DMS 273 (cell line): Measurements from ENCODE around the gene PUS3.
"Not testable (repeated sequence)": the region's sequence is repeated elsewhere in the genome, so short reads cannot be mapped to it uniquely, and the experiment has no call there.

Experiments used
- DNase-seq: peaks from one replicate; lab custom pipeline; 2025; ENCODE audit not compliant: unreplicated experiment; lab: John Stamatoyannopoulos, UW

Gene PUS3

DNA sequence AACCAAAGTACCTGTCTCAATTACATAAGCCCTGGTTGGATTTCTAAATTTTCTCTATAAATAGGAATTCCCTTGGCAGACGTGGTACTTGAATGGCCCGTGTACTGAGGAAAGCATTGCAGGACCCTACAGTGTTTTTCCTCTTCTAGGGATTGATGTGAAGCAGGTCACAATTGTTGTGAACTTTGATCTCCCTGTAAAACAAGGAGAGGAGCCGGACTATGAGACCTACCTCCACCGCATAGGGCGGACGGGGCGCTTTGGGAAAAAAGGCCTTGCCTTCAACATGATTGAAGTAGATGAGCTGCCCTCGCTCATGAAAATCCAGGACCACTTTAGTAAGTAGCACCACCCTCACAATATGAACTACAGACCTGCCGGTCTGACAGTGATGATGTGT lies 18.0 kb upstream of the PUS3 start:
- no peak for DNase-seq

DNA sequence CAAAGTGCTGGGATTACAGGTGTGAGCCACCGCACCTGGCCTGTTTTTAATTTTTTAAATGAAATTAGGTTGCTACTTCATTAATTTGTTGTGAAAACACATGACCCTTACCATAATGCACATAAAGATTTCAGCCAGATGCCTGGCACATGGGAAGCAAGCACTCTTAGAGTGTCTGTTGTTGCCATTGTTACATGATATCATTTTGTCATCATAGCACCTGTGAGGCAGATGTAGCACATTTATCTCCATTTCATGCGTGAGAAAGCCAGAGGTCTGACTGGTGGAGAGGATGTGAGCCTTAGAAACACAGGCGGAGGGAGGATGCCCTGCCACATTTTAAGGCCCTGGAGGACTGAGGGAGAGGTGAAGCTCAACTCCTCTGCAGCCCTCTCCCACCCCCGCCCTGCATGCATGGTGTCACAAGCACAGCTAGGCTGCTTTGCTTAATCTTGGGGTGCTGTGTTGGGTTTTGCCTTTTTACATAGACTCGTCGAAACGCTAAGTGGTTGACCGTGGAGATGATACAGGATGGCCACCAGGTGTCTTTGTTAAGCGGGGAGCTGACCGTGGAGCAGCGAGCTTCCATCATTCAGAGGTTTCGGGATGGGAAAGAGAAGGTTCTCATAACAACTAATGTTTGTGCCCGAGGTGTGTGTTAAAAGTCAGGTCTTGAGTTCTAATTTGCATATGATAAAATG lies 15.3 kb upstream of the PUS3 start:
- DNase-seq, result no peak

DNA sequence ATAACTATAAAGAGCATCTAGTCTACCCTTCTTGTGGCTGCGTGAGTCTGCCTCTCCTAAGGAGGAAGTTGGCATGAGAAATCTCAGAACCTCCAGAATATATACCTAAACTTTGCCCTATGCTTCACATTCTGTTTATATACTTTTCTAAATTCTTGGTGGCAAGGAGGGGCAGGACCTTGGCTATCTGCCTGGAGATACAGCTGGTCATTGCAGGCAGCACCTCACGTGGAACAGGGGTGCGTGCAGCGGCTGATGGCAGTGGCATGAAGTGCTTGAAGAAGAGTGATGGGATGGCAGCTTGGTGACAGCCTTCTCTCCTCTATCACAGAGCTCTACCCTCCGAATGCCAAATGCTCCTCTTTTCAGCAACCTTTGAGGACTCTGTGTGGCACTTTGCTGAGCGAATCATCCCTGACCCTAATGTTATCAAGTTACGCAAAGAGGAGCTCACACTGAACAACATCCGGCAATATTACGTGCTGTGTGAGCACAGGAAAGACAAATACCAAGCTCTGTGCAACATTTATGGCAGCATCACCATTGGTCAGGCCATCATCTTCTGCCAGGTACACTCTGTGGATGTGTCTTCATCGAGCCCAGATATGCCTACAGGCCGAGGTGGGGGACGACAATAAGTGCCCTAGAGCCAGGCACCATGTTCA lies 13.8 kb upstream of the PUS3 start:
- DNase-seq, result no peak

DNA sequence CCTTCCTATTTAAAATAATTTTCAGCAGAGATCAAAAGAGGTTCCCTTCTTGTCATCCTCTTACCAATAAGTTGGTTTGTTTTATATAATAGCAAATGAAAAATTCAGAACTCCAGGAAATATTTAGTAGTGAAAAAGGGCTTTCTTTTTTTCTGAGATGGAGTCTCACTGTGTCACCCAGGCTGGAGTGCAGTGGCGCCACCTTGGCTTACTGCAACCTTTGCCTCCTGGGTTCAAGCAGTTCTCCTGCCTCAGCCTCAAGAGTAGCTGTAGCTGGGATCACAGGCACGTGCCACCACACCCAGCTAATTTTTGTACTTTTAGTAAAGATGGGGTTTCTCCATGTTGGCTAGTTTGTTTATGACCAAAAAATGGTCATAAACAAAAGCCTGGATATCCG lies 11.6 kb upstream of the PUS3 start:
- not testable (repeated sequence) for DNase-seq

- no peak for DNase-seq
Observed at GRCh38 chr11:125910226-125910849, 7.3 kb upstream of the PUS3 start.

- DNase-seq, result no peak
Observed at GRCh38 chr11:125904678-125905077, 1.7 kb upstream of the PUS3 start.

GRCh38 chr11:125903711-125904659 lies 979 bp upstream of the PUS3 start, which contains the start of gene DDX25:
TSS of gene DDX25 (plus strand) at chr11:125904508. CDS start at chr11:125904518, 10 bp downstream.
- peak; percentile 45 for DNase-seq

- no peak for DNase-seq
Observed at GRCh38 chr11:125902277-125902926, 604 bp downstream of the PUS3 start.

DNA sequence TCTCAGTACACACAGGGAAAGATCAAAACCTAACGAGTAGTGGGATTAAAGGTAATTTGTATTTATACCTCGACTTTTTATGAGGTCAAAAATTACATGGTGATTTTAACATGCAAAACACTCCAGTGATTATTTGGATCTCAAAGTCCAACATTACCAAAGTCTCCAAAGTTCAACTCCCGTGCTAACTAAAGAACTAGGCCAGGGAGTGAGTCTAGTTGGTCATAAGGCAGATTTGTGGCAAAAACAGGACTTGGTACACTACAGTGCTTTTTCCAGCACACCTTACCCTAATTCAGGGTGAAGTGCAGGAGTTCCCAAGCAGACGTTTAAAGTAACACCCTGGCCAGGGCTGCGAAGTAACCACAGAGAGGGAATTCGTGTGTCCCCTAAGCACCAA lies 1.1 kb downstream of the PUS3 start:
- no peak for DNase-seq

DNA sequence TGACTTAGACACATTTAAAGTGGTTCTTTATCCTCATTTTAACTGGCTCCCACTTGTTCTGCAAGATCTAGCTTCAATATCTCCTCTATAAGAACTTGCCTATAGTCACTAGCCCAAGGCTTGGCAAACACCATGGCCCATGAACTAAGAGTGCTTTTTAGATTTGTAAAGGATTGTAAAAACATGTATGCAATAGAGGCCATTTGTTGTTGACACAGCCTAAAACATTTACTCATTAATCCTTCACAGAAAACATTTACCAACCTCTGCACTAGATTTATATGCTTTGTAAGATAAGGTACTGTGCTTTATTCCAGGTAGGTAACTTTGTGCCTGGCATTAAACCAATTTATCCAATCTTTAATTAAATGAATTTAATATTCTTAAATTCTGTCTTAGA lies 10.0 kb downstream of the PUS3 start:
- no peak for DNase-seq

DNA sequence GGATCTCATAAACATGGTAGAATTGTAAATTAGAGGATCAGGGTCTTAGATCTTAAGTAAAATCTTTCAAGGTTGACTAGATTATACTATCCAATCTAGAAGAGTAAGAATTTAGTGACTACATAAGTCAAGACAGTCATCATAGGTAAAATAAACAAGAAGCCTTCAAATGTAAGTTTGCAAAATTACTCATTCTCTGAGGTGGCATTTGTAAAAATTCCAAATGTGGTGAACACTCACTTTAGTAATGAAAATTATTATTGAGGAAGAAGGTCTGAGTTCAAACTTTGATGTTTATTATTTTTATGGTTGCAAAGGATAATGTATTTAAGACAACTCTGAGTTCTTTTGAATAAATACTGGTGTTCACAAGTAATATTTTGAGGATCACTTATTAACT lies 10.9 kb downstream of the PUS3 start:
- no peak for DNase-seq

DNA sequence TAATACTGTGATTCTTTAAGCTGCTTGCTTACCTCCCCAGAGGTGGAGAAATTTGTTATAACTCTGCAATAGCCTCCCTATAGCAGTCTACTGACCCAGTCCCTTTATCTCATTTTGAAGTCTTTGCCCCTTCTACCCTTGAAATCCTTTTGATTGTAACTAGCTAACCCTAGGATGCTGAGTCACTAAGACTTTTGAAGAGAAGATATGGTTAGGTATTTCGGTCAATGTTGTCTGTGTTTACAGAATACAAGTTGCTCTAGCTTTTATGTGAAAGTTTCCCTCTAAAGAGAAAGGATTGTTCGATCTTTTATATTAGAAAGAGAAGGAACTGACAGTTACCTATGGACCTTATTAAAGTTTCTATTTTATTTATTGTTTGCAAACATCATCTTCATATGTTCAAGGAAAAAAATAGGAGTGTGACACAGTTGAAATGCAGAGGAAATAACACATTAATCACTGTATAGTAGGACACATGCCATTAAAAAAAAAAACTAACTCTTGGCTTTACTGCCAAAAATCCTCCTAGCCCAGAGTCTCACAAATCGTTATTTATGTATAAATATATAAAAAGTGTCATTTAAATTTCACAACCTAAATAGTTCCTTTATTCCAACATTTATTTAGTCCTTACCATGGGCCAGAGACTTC lies 12.4 kb downstream of the PUS3 start:
- DNase-seq, result no peak

GRCh38 chr11:125887373-125888324 lies 15.4 kb downstream of the PUS3 start, which contains the start of gene HYLS1:
TSS of gene HYLS1 (plus strand) at chr11:125887668. CDS start at chr11:125899369, 11,701 bp downstream.
- peak; percentile 86 for DNase-seq

- DNase-seq, result no peak
Observed at GRCh38 chr11:125886997-125887372, 16.0 kb downstream of the PUS3 start.

DNA sequence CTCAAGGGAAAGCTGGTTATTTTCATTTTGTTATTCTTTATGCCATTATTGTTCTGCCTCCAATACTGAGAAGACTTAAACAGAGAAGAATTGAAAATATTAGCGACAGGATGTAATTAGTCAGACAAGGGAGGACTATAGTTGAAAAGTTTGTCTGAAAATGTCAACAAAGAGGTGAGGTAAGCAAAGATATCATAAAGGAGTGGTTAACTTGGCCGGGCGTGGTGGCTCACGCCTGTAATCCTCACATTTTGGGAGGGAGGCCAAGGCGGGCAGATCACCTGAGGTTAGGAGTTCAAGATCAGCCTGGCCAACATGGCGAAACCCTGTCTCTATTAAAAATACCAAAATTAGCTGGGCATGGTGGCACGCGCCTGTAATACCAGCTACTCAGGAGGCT lies 19.6 kb downstream of the PUS3 start:
- no peak for DNase-seq

DNA sequence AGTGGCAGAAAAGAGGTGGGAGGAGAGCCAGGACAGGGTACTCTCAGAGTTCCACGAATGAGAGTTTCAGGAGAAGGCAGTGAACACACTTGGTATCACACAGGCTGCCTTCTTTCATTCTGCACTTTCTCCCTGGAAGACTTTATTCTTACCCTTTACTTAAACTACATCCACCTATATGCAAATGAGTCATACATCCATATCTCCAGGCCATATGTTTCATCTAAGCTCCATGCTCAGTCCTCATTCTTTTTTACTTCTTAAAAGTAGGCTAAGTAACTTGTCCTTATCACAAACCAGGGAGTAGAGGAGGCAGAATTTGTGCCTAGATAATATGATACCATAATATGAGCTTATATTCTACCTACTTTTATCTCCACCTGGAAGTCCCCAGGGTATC lies 21.7 kb downstream of the PUS3 start:
- DNase-seq, result no peak

DNA sequence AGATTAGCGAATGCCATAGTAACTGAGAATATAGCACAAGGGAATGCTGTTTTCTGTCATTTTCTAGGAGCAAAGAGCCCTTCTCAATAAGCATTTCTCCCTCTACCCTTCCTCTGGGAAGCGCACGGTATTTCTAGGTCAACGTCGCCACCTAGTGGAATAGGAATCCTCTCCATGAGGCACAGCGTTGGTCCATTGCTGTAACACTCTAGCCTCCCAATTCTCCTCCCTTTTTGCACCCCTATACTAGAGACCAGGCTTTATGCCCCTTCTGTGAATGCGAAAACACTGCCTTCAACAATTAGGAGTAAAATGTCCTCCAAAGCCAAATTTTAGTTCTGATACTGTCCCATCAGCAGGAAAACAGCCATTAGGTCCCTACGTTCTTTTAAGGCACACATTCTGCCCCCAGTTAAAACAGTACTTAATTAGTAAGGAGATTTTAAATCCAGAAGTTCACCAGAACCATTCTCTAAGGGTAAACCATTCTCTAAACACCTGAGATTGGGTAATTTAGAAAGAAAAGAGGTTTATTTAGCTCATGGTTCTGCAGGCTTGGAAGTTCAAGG lies 28.4 kb downstream of the PUS3 start:
- DNase-seq, result peak; percentile 81

DNA sequence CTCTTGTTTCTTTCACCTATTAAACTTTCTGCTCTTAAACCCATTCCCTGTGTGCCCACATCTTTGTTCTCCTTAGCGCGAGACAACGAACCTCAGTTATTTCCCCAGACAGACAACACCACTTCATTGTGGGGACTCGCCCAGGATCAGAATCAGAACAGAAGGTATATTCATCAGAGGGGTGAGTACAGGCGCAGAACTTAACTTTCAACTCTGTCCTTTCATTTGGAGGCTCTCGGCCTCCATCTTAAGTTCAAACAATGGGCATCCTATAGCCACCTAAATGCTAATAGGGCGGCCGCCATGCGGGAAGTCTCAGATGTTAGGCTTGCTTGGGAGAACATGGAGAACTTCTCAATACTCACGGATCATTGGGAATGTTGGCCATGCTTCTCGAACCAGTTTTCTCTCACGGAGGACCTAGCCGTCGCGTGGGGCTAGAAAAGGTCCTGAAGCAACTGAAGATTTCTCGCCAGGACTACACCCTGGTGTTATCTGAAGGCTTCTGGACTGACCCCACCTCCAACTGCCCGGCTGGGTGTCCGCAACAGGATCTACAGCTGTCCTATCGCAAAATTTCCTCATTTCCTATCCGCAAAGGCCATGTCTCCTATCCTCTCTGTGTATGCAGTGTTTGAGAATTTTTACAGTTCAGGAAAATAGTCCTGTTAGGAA lies 29.0 kb downstream of the PUS3 start:
- DNase-seq, result no peak
